Neural crest cell (in vitro differentiated cells): ENCODE data around the gene SPOCK1. TPM values are rescaled to one million over a fixed set of nuclear protein-coding genes. Genes with fewer than 3 reads are reported as not detected.

Experiments
- DNase-seq: peaks from one replicate; pipeline ENCODE4 v3.0.0; 2021; ENCODE audit warnings: low read depth, mixed read lengths, low spot score
- H3K27ac Mint-ChIP-seq: one replicate; pipeline ENCODE4 v1.8.0; 2021; ENCODE audit warnings: mild to moderate bottlenecking, mixed read lengths; ENCODE audit not compliant: unreplicated experiment
- H3K27me3 Mint-ChIP-seq: 2 replicates; pipeline ENCODE4 v1.8.0; 2021; ENCODE audit warnings: low read depth, mild to moderate bottlenecking, mixed read lengths
- H3K36me3 Mint-ChIP-seq: 2 replicates; pipeline ENCODE4 v1.8.0; 2021; ENCODE audit warnings: low read depth, mild to moderate bottlenecking, mixed read lengths
- H3K4me1 Mint-ChIP-seq: 2 replicates; pipeline ENCODE4 v1.8.0; 2021; ENCODE audit warnings: mixed read lengths
- H3K4me3 Mint-ChIP-seq: one replicate; pipeline ENCODE4 v1.8.0; 2021; ENCODE audit warnings: mild to moderate bottlenecking, mixed read lengths
- H3K9me3 Mint-ChIP-seq: 2 replicates; pipeline ENCODE4 v1.8.0; 2021; ENCODE audit warnings: mixed read lengths
- CTCF ChIP-seq: fragments of 200-600 bp; sonication (generic); conservative IDR thresholded peaks from 2 replicates; pipeline ENCODE4 v1.5.0; 2021; ENCODE audit warnings: antibody characterized with exemption, mild to moderate bottlenecking
- total RNA-seq: library from RNA; stranded (reverse); gene quantifications from 2 replicates; pipeline ENCODE4 v1.2.1, GENCODE V29; 2021

SPOCK1 gene
- total RNA-seq, 1 donor from 2014 or later: 89.7 TPM

GRCh38 chr5:137336565-137337120, 162.5 kb downstream of the SPOCK1 start:
- no peak overlapping the region for H3K4me3 Mint-ChIP-seq
- peaks cover 9% of the 10 kb centered on the region for H3K4me1 Mint-ChIP-seq
- H3K27ac Mint-ChIP-seq: no peak overlapping the region
- H3K27me3 Mint-ChIP-seq: no peaks in the 10 kb centered on the region
- TF ChIP-seq CTCF: no peak
- H3K9me3 Mint-ChIP-seq: no peaks in the 10 kb centered on the region
- H3K36me3 Mint-ChIP-seq: no peaks in the 10 kb centered on the region
- no peak for DNase-seq

GRCh38 chr5:137336161-137336560, 163.0 kb downstream of the SPOCK1 start:
- no peaks in the 10 kb centered on the region for H3K36me3 Mint-ChIP-seq
- no peak for TF ChIP-seq CTCF
- peaks cover 4% of the 10 kb centered on the region for H3K4me1 Mint-ChIP-seq
- H3K27me3 Mint-ChIP-seq: no peaks in the 10 kb centered on the region
- no peaks in the 10 kb centered on the region for H3K9me3 Mint-ChIP-seq
- no peak overlapping the region for H3K4me3 Mint-ChIP-seq
- H3K27ac Mint-ChIP-seq: no peak overlapping the region
- no peak for DNase-seq

- no peaks in the 10 kb centered on the region for H3K27me3 Mint-ChIP-seq
- H3K9me3 Mint-ChIP-seq: no peaks in the 10 kb centered on the region
- H3K4me1 Mint-ChIP-seq: no peaks in the 10 kb centered on the region
- no peak overlapping the region for H3K27ac Mint-ChIP-seq
- DNase-seq: no peak
- TF ChIP-seq CTCF: no peak
- H3K4me3 Mint-ChIP-seq: no peak overlapping the region
- no peaks in the 10 kb centered on the region for H3K36me3 Mint-ChIP-seq
These were observed 163.6 kb downstream of the SPOCK1 start for GRCh38 chr5:137335493-137335892.

- Mint-ChIP-seq H3K27me3 (no peaks in the 10 kb centered on the region), H3K36me3 (no peaks in the 10 kb centered on the region), H3K4me3 (no peak overlapping the region), H3K27ac (no peak overlapping the region), H3K9me3 (no peaks in the 10 kb centered on the region), H3K4me1 (no peaks in the 10 kb centered on the region)
- DNase-seq: no peak
- TF ChIP-seq CTCF: no peak
These were observed 165.2 kb downstream of the SPOCK1 start for GRCh38 chr5:137333928-137334327.

GRCh38 chr5:137333475-137333874, 165.7 kb downstream of the SPOCK1 start:
- no peak for TF ChIP-seq CTCF
- no peak overlapping the region for H3K4me3 Mint-ChIP-seq
- H3K36me3 Mint-ChIP-seq: no peaks in the 10 kb centered on the region
- no peaks in the 10 kb centered on the region for H3K9me3 Mint-ChIP-seq
- H3K4me1 Mint-ChIP-seq: no peaks in the 10 kb centered on the region
- H3K27me3 Mint-ChIP-seq: no peaks in the 10 kb centered on the region
- no peak overlapping the region for H3K27ac Mint-ChIP-seq
- no peak for DNase-seq

GRCh38 chr5:137332296-137332695, 166.8 kb downstream of the SPOCK1 start:
- H3K27me3 Mint-ChIP-seq: no peaks in the 10 kb centered on the region
- no peak overlapping the region for H3K4me3 Mint-ChIP-seq
- no peak for DNase-seq
- H3K9me3 Mint-ChIP-seq: no peaks in the 10 kb centered on the region
- TF ChIP-seq CTCF: no peak
- no peaks in the 10 kb centered on the region for H3K4me1 Mint-ChIP-seq
- no peaks in the 10 kb centered on the region for H3K36me3 Mint-ChIP-seq
- no peak overlapping the region for H3K27ac Mint-ChIP-seq
